Measurements from ENCODE around the gene NUTM2D.
"Not testable (repeated sequence)": the region's sequence is repeated elsewhere in the genome, so short reads cannot be mapped to it uniquely, and the experiment has no call there.

Gene NUTM2D

DNA sequence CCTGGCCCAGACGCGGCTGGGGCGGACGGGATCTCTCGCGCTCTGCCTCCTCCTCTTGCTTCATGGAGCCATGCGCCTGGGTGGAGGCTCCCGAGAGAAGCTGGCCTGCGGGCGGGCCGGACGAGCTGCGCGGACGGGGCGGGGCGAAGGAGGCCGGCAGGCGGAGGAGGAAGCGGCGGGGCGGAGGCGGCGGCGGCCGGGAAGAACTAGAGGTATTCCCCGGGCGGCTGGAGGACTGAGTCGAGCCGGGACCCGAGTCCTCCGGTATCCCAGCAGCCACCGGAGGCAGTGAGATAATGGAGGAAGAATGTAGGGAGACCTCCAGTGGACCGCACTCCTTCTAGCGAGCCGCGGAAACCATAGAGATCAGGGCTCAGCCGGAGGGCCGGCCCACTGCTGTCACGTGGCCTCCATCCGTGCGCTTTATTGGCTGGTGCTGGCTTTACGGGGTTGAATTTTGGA, 15.3 kb upstream of the NUTM2D start (continued):
- TF ChIP-seq ZNF394 (tag by site-specific recombination; IDR thresholded peaks at IDR 0.05; ENCODE audit: borderline replicate concordance): peak; percentile 67; the same call in 1 of the 2 replicates

DNA sequence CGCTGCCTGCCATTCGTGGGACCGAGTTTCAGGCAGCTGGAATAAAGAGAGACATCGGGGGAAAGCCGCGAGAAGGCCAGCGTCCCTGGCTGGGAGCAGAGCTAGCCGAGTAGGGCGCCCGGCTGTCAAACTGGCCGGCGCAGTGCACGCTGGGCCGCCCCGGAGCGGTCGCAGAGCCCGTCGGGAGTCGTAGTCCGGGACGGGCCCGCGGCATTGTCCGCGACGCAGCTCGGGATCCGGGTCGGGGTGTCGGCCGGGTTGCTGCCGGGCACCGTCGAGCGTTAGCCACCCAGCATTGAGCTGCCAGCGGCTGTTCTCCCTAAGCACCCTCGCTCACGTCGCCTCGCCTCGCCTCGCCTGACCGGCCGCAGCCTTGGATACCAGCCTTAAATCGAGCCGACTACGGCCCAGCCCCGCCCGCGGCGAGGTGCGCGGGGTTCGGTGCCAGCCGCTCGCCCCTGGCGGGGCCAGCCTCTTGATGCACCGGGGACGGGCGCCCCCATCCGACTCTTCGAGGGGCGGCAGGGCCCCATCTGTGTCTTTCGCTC, 14.8 kb upstream of the NUTM2D start:
- H3K36me3 ChIP-seq (ENCODE audit: control insufficient read depth in 2 of 2, insufficient read depth in 1 of 2, low read length in 2 of 2); H3K4me1 ChIP-seq (ENCODE audit: control insufficient read depth, insufficient read depth, low read length); H3K9me3 ChIP-seq (ENCODE audit: control insufficient read depth, insufficient read depth, low read depth, low read length); POLR2A ChIA-PET: not testable (repeated sequence)
- peak overlapping the region; percentile 88 for H3K27ac ChIP-seq (ENCODE audit: extremely low read depth, low read depth, low read length)
- TF ChIP-seq ZEB2 (tag by site-specific recombination; IDR thresholded peaks at IDR 0.05) (0 out of 2 replicates have a peak, but pooled peaks have one; percentile 41), ZNF76 (tag by site-specific recombination; IDR thresholded peaks at IDR 0.05; ENCODE audit: borderline replicate concordance, low read depth) (peak; percentile 83; the same call in 1 of the 2 replicates), ZXDB (tag by site-specific recombination; IDR thresholded peaks at IDR 0.05) (0 out of 2 replicates have a peak, but pooled peaks have one; percentile 7), ZSCAN30 (tag by site-specific recombination; IDR thresholded peaks at IDR 0.05) (peak; percentile 26; the same call in 1 of the 2 replicates), ZNF335 (tag by site-specific recombination; conservative IDR thresholded peaks at IDR 0.05) (peak; percentile 38; the same call in 1 of the 2 replicates), ZBTB17 (tag by site-specific recombination; IDR thresholded peaks at IDR 0.05) (0 out of 2 replicates have a peak, but pooled peaks have one; percentile 19)
- TF ChIP-seq, protein P1, sequence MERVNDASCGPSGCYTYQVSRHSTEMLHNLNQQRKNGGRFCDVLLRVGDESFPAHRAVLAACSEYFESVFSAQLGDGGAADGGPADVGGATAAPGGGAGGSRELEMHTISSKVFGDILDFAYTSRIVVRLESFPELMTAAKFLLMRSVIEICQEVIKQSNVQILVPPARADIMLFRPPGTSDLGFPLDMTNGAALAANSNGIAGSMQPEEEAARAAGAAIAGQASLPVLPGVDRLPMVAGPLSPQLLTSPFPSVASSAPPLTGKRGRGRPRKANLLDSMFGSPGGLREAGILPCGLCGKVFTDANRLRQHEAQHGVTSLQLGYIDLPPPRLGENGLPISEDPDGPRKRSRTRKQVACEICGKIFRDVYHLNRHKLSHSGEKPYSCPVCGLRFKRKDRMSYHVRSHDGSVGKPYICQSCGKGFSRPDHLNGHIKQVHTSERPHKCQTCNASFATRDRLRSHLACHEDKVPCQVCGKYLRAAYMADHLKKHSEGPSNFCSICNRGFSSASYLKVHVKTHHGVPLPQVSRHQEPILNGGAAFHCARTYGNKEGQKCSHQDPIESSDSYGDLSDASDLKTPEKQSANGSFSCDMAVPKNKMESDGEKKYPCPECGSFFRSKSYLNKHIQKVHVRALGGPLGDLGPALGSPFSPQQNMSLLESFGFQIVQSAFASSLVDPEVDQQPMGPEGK (tag by site-specific recombination; IDR thresholded peaks at IDR 0.05): 0 out of 2 replicates have a peak, but pooled peaks have one; percentile 28
- TF ChIP-seq, protein P2, sequence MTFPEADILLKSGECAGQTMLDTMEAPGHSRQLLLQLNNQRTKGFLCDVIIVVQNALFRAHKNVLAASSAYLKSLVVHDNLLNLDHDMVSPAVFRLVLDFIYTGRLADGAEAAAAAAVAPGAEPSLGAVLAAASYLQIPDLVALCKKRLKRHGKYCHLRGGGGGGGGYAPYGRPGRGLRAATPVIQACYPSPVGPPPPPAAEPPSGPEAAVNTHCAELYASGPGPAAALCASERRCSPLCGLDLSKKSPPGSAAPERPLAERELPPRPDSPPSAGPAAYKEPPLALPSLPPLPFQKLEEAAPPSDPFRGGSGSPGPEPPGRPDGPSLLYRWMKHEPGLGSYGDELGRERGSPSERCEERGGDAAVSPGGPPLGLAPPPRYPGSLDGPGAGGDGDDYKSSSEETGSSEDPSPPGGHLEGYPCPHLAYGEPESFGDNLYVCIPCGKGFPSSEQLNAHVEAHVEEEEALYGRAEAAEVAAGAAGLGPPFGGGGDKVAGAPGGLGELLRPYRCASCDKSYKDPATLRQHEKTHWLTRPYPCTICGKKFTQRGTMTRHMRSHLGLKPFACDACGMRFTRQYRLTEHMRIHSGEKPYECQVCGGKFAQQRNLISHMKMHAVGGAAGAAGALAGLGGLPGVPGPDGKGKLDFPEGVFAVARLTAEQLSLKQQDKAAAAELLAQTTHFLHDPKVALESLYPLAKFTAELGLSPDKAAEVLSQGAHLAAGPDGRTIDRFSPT (tag by site-specific recombination; IDR thresholded peaks at IDR 0.05): 0 out of 2 replicates have a peak, but pooled peaks have one; percentile 30
- TF ChIP-seq, protein P3, sequence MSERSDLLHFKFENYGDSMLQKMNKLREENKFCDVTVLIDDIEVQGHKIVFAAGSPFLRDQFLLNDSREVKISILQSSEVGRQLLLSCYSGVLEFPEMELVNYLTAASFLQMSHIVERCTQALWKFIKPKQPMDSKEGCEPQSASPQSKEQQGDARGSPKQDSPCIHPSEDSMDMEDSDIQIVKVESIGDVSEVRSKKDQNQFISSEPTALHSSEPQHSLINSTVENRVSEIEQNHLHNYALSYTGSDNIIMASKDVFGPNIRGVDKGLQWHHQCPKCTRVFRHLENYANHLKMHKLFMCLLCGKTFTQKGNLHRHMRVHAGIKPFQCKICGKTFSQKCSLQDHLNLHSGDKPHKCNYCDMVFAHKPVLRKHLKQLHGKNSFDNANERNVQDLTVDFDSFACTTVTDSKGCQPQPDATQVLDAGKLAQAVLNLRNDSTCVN (tag by site-specific recombination; optimal IDR thresholded peaks at IDR 0.05): peak; percentile 89
- CTCF ChIA-PET: interaction anchor here (0.7 kb wide), 1 partner anchor 419 kb away, joined by 3 read pairs; no protein-coding TSS in a partner anchor
- peak overlapping the region; percentile 41 for H3K4me3 ChIP-seq (ENCODE audit: low read depth, low read length)

DNA sequence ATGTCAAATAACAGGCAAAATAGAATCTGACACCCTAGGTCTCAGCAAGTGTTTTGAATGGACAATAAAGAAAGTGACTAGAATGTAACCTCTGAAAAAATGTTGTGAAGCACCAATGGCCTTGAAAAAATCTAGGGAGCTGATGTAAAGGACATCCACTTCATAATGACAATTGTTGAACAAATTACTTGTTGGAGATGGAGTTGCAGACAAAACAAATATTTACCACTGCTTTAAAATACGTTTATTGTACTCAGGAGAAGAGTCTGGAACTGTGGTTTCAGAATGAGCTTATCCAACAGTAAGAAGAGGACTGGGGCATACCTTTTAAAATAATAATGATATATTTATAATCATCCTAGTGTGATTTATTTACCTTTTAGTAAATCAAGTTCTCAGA, 11.8 kb upstream of the NUTM2D start:
- CTCF ChIA-PET; POLR2A ChIA-PET; H3K36me3 ChIP-seq (ENCODE audit: control insufficient read depth in 2 of 2, insufficient read depth in 1 of 2, low read length in 2 of 2); H3K9me3 ChIP-seq (ENCODE audit: control insufficient read depth, insufficient read depth, low read depth, low read length); H3K27ac ChIP-seq (ENCODE audit: extremely low read depth, low read depth, low read length); H3K4me1 ChIP-seq (ENCODE audit: control insufficient read depth, insufficient read depth, low read length); H3K4me3 ChIP-seq (ENCODE audit: low read depth, low read length): not testable (repeated sequence)

DNA sequence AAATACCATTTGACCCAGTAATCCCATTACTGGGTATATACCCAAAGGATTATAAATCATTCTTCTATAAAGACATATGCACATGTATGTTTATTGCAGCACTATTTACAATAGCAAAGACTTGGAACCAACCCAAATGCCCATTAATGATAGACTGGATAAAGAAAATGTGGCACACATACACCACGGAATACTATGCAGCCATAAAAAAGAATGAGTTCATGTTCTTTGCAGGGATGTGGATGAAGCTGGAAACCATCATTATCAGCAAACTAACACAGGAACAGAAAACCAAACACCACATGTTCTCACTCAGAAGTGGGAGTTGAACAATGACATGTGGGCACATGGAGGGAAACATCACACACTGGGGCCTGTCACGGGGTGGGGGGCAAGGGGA, 7.4 kb upstream of the NUTM2D start:
- POLR2A ChIA-PET; CTCF ChIA-PET; H3K36me3 ChIP-seq (ENCODE audit: control insufficient read depth in 2 of 2, insufficient read depth in 1 of 2, low read length in 2 of 2); H3K4me3 ChIP-seq (ENCODE audit: low read depth, low read length); H3K9me3 ChIP-seq (ENCODE audit: control insufficient read depth, insufficient read depth, low read depth, low read length); H3K27ac ChIP-seq (ENCODE audit: extremely low read depth, low read depth, low read length); H3K4me1 ChIP-seq (ENCODE audit: control insufficient read depth, insufficient read depth, low read length): not testable (repeated sequence)
- peak; percentile 76 for TF ChIP-seq ZNF146 (tag by site-specific recombination; IDR thresholded peaks at IDR 0.05)
